Ovary (tissue), 3 donors: ENCODE data around the gene DAG1.

Source experiments
- CTCF ChIP-seq, 3 donors: fragments of 450-650 bp in 2 of 3; fragments of 200-600 bp in 1 of 3; IDR thresholded peaks; one replicate each; pipeline versions ENCODE4 v1.5.1 to v1.8.0; 2016 to 2022; ENCODE audit warnings: antibody characterized with exemption in 3 of 3, mild to moderate bottlenecking in 1 of 3
- EP300 ChIP-seq: sonication (generic); formaldehyde crosslinking; IDR thresholded peaks from one replicate; pipeline ENCODE4 v1.6.1; 2017; ENCODE audit warnings: antibody characterized with exemption
- POLR2A ChIP-seq: fragments of 450-650 bp; IDR thresholded peaks from one replicate; pipeline ENCODE4 v1.6.1; 2017; ENCODE audit warnings: antibody characterized with exemption, mild to moderate bottlenecking, moderate library complexity
- donor health status: DM: no; HTN: no; CAD: no.

- no peak for TF ChIP-seq CTCF (IDR thresholded peaks at IDR 0.05)
- TF ChIP-seq POLR2A = no peak
- TF ChIP-seq EP300 = no peak
Observed at GRCh38 chr3:49511639-49512038, 41.6 kb downstream of the DAG1 start.
